ENCODE results near the gene GPSM1. TPM values are rescaled to one million over a fixed set of nuclear protein-coding genes. Genes with fewer than 3 reads are reported as not detected.

The GPSM1 gene
- polyA plus RNA-seq, 5 donors = 35.9 to 84.2 (median 56.6) TPM

GRCh38 chr9:136372561-136373299, 45.4 kb downstream of the GPSM1 start:
- peak; percentile 48 to 60 for DNase-seq

GRCh38 chr9:136373300-136374182, 46.2 kb downstream of the GPSM1 start, which contains the start of gene CARD9:
Gene CARD9 (minus strand): TSS chr9:136373669. CDS start chr9:136372078, 1,591 bp downstream.
- no peak for DNase-seq

GRCh38 chr9:136374183-136374575, 46.8 kb downstream of the GPSM1 start:
- DNase-seq = no peak

- DNase-seq = no peak
These were observed 47.8 kb downstream of the GPSM1 start for GRCh38 chr9:136375096-136375495.

GRCh38 chr9:136376457-136376856, 49.1 kb downstream of the GPSM1 start:
- DNase-seq = no peak

- DNase-seq = no peak
These were observed 50.2 kb downstream of the GPSM1 start for GRCh38 chr9:136377341-136378169.

- DNase-seq = no peak
These were observed 51.0 kb downstream of the GPSM1 start for GRCh38 chr9:136378170-136379002.

GRCh38 chr9:136379003-136379287, 51.6 kb downstream of the GPSM1 start:
- no peak for DNase-seq

- DNase-seq = no peak
These were observed 52.1 kb downstream of the GPSM1 start for GRCh38 chr9:136379401-136379800.

- no peak for DNase-seq
These were observed 52.6 kb downstream of the GPSM1 start for GRCh38 chr9:136379891-136380290.

- no peak for DNase-seq
These were observed 53.0 kb downstream of the GPSM1 start for GRCh38 chr9:136380381-136380780.

- DNase-seq = no peak
These were observed 54.0 kb downstream of the GPSM1 start for GRCh38 chr9:136381311-136381710.

- no peak for DNase-seq
These were observed 54.7 kb downstream of the GPSM1 start for GRCh38 chr9:136381966-136382513.

GRCh38 chr9:136383436-136383835, 56.1 kb downstream of the GPSM1 start:
- no peak for DNase-seq

GRCh38 chr9:136385015-136385414, 57.7 kb downstream of the GPSM1 start:
- no peak for DNase-seq

GRCh38 chr9:136386018-136386417, 58.7 kb downstream of the GPSM1 start:
- no peak for DNase-seq

GRCh38 chr9:136387217-136387616, 59.9 kb downstream of the GPSM1 start:
- DNase-seq = no peak

- DNase-seq = no peak
These were observed 62.1 kb downstream of the GPSM1 start for GRCh38 chr9:136389396-136389795.

GRCh38 chr9:136391737-136392537, 64.6 kb downstream of the GPSM1 start:
- no peak for DNase-seq
